ENCODE data around the gene ZBED5.
A peak's percentile ranks its signal among the peaks of the same experiment; 100 is the strongest.
"Not testable (repeated sequence)": the region's sequence is repeated elsewhere in the genome, so short reads cannot be mapped to it uniquely, and the experiment has no call there.

Gene ZBED5

GRCh38 chr11:10857709-10858438, at the start of gene ZBED5:
TSS of gene ZBED5 (minus strand) at chr11:10858053. CDS start at chr11:10854945, 3,108 bp downstream.
- peak; percentile 98 for DNase-seq

- no peak for DNase-seq
These were observed 48.7 kb upstream of the ZBED5 start for GRCh38 chr11:10906521-10906920.

- DNase-seq, result no peak
These were observed 44.6 kb upstream of the ZBED5 start for GRCh38 chr11:10902301-10903063.

GRCh38 chr11:10900681-10901415, 43.0 kb upstream of the ZBED5 start:
- DNase-seq, result no peak

- no peak for DNase-seq
These were observed 41.4 kb upstream of the ZBED5 start for GRCh38 chr11:10899121-10899830.

GRCh38 chr11:10898763-10899025, 40.8 kb upstream of the ZBED5 start:
- no peak for DNase-seq

GRCh38 chr11:10898003-10898762, 40.3 kb upstream of the ZBED5 start:
- no peak for DNase-seq

- DNase-seq, result no peak
These were observed 39.3 kb upstream of the ZBED5 start for GRCh38 chr11:10897150-10897549.

- DNase-seq, result no peak
These were observed 38.6 kb upstream of the ZBED5 start for GRCh38 chr11:10896493-10896892.

- DNase-seq, result no peak
These were observed 37.4 kb upstream of the ZBED5 start for GRCh38 chr11:10895285-10895684.

- no peak for DNase-seq
These were observed 36.8 kb upstream of the ZBED5 start for GRCh38 chr11:10894666-10895065.

- no peak for DNase-seq
These were observed 35.9 kb upstream of the ZBED5 start for GRCh38 chr11:10893714-10894151.

- DNase-seq, result no peak
These were observed 34.4 kb upstream of the ZBED5 start for GRCh38 chr11:10892250-10892649.

GRCh38 chr11:10891151-10891720, 33.4 kb upstream of the ZBED5 start:
- no peak for DNase-seq

GRCh38 chr11:10890083-10890482, 32.2 kb upstream of the ZBED5 start:
- DNase-seq, result not testable (repeated sequence)

GRCh38 chr11:10887307-10887706, 29.5 kb upstream of the ZBED5 start:
- DNase-seq, result no peak

GRCh38 chr11:10886652-10887250, 28.9 kb upstream of the ZBED5 start:
- no peak for DNase-seq

GRCh38 chr11:10885703-10886363, 28.0 kb upstream of the ZBED5 start:
- no peak for DNase-seq

GRCh38 chr11:10884292-10884691, 26.4 kb upstream of the ZBED5 start:
- DNase-seq, result not testable (repeated sequence)

- no peak for DNase-seq
These were observed 24.0 kb upstream of the ZBED5 start for GRCh38 chr11:10881892-10882291.
